K562 (cell line): ENCODE measurements around the gene GRIK3. TPM values are rescaled to one million over a fixed set of nuclear protein-coding genes. Genes with fewer than 3 reads are reported as not detected.

ENCODE experiments used
- ATAC-seq: fragments of 200-7000 bp; cut with Tn5 transposase; 3 replicates; pipeline ENCODE4 v1.9.1; 2020; ENCODE audit warnings: moderate library complexity
- BruUV-seq: library from RNA; stranded (reverse); fragments of 400-500 nt; replicated peaks from 2 replicates; lab custom pipeline; 2021; lab: Mats Ljungman, UMichigan
- CTCF ChIA-PET: fragments of 300-600 bp; formaldehyde crosslinking; extraction: SDS; loops from one replicate; lab custom pipeline; 2021; ENCODE audit warnings: low intra/inter-chr PET ratio; lab: Yijun Ruan, JAX
- POLR2A ChIA-PET: fragments of 300-600, 350-650 bp; sonication (Branson Sonifier 250); formaldehyde crosslinking; extraction: SDS; loops from one replicate; lab custom pipeline; 2021; ENCODE audit warnings: antibody characterized with exemption, inconsistent platforms; lab: Yijun Ruan, JAX
- DNase-seq, 4 experiments: peaks; one replicate each; pipeline versions ENCODE4 v3.0.0 to v3.0.0-alpha.2; 2011 to 2018; ENCODE audit warnings: low spot score in 3 of 4, mixed read lengths in 3 of 4; ENCODE audit errors: extremely low read depth in 1 of 4
- FAIRE-seq: peaks from 2 replicates; lab custom pipeline; 2011; peaks lifted over from hg19 to GRCh38; lab: Jason Lieb, UNC
- H2AFZ ChIP-seq: 2 replicates; pipeline ENCODE4 v1.6.0; 2011; ENCODE audit warnings: low read depth, low read length, control low read depth, inconsistent platforms
- H3K27ac ChIP-seq: fragments of 200-600 bp; 3 replicates; pipeline ENCODE4 v1.8.0; 2011; ENCODE audit warnings: low read depth, mild to moderate bottlenecking, control low read depth, inconsistent platforms, low read length, moderate library complexity, mixed read lengths; ENCODE audit errors: extremely low read depth
- H3K27me3 ChIP-seq, 2 experiments: fragments of 300-600 bp in 1 of 2; 2 replicates in 1 of 2; 3 replicates in 1 of 2; pipeline versions ENCODE4 v1.6.0 to v1.8.0; 2011; ENCODE audit warnings: inconsistent platforms in 2 of 2, low read length in 2 of 2, mild to moderate bottlenecking in 1 of 2, mixed read lengths in 1 of 2, moderate library complexity in 1 of 2; ENCODE audit not compliant: control insufficient read depth in 2 of 2, insufficient read depth in 2 of 2
- H3K36me3 ChIP-seq: fragments of 300-600 bp; 3 replicates; pipeline ENCODE4 v1.8.0; 2011; ENCODE audit warnings: mild to moderate bottlenecking, low read length, inconsistent platforms; ENCODE audit not compliant: control insufficient read depth, insufficient read depth
- H3K4me1 ChIP-seq, 2 experiments: fragments of 200-600 bp in 1 of 2; replicated peaks in 1 of 2; 2 replicates in 1 of 2; 3 replicates in 1 of 2; pipeline versions ENCODE4 v1.5.1 to v1.8.0; 2011; ENCODE audit warnings: inconsistent platforms in 2 of 2, low read length in 2 of 2, mild to moderate bottlenecking in 1 of 2, mixed read lengths in 1 of 2, moderate library complexity in 1 of 2; ENCODE audit not compliant: control insufficient read depth in 2 of 2, insufficient read depth in 2 of 2
- H3K4me2 ChIP-seq: 2 replicates; pipeline ENCODE4 v1.6.1; 2011; ENCODE audit warnings: low read length, control low read depth, inconsistent platforms, mixed read lengths; ENCODE audit not compliant: insufficient read depth
- H3K4me3 ChIP-seq: fragments of 200-600 bp; sonication (generic), shearing (Covaris generic); 2 replicates; pipeline ENCODE4 v1.5.1; 2016; ENCODE audit warnings: control low read depth, inconsistent platforms
- H3K79me2 ChIP-seq: fragments of 200-600 bp; 3 replicates; pipeline ENCODE4 v1.8.0; 2011; ENCODE audit warnings: low read length, inconsistent platforms; ENCODE audit not compliant: control insufficient read depth, insufficient read depth
- H3K9ac ChIP-seq, 2 experiments: 2 replicates each; pipeline versions ENCODE4 v1.6.0 to v1.6.1; 2011; ENCODE audit warnings: low read depth in 2 of 2, low read length in 2 of 2, control low read depth in 1 of 2, inconsistent platforms in 1 of 2, mild to moderate bottlenecking in 1 of 2, mixed read lengths in 1 of 2; ENCODE audit not compliant: insufficient read depth in 1 of 2
- H3K9me1 ChIP-seq: one replicate; pipeline ENCODE4 v1.6.0; 2011; ENCODE audit warnings: inconsistent platforms, mild to moderate bottlenecking, low read length, moderate library complexity; ENCODE audit not compliant: control insufficient read depth, insufficient read depth
- H3K9me3 ChIP-seq: replicated peaks from 2 replicates; pipeline ENCODE4 v1.5.1; 2011; ENCODE audit warnings: low read depth, low read length, inconsistent platforms; ENCODE audit not compliant: control insufficient read depth, insufficient read depth
- H4K20me1 ChIP-seq: replicated peaks from 2 replicates; pipeline ENCODE4 v1.6.1; 2011; ENCODE audit warnings: low read length, inconsistent platforms, mixed read lengths; ENCODE audit not compliant: control insufficient read depth, insufficient read depth
- ATF3 ChIP-seq, 2 experiments: fragments of 450-650 bp in 1 of 2; sonication (generic) in 1 of 2; formaldehyde crosslinking in 1 of 2; IDR thresholded peaks in 1 of 2; conservative IDR thresholded peaks in 1 of 2; 2 replicates each; pipeline versions ENCODE4 v1.6.1 to v1.8.1; 2016 to 2023; ENCODE audit warnings: mild to moderate bottlenecking in 2 of 2, moderate library complexity in 2 of 2, inconsistent platforms in 1 of 2, missing genetic modification reagents in 1 of 2
- CSDE1 ChIP-seq, 2 experiments: fragments of 450-650 bp; IDR thresholded peaks; 2 replicates each; pipeline ENCODE4 v1.6.1; 2016; ENCODE audit warnings: mild to moderate bottlenecking in 1 of 2
- HMG20A ChIP-seq: fragments of 450-650 bp; formaldehyde crosslinking; conservative IDR thresholded peaks from 2 replicates; pipeline ENCODE4 v1.4.0; 2020; ENCODE audit warnings: mild to moderate bottlenecking, mixed read lengths
- NR4A1 ChIP-seq, 2 experiments: fragments of 250-450 bp in 1 of 2; fragments of 450-650 bp in 1 of 2; sonication (Bioruptor Pico) in 1 of 2; IDR thresholded peaks; 2 replicates each; pipeline versions ENCODE4 v1.4.0 to v1.6.1; 2016 to 2020; ENCODE audit warnings: mild to moderate bottlenecking in 2 of 2, missing compliant biosample characterization in 1 of 2, missing genetic modification characterization in 1 of 2, moderate library complexity in 1 of 2
- RB1 ChIP-seq: fragments of 450-650 bp; IDR thresholded peaks from 2 replicates; pipeline ENCODE4 v1.6.1; 2017; ENCODE audit warnings: low read depth, mild to moderate bottlenecking
- RNF219 ChIP-seq: fragments of 250-450 bp; sonication (Bioruptor Pico); IDR thresholded peaks from 2 replicates; pipeline ENCODE4 v1.5.0; 2022; ENCODE audit warnings: mild to moderate bottlenecking
- ZC3H8 ChIP-seq: fragments of 450-650 bp; IDR thresholded peaks from 2 replicates; pipeline ENCODE4 v1.6.1; 2017
- ZNF165 ChIP-seq: fragments of 250-450 bp; sonication (Bioruptor Pico); IDR thresholded peaks from 2 replicates; pipeline ENCODE4 v1.4.0; 2020; ENCODE audit warnings: borderline replicate concordance
- ZNF175 ChIP-seq: fragments of 200-800 bp; sonication (Bioruptor generic); IDR thresholded peaks from 2 replicates; pipeline ENCODE4 v1.6.1; 2016; ENCODE audit warnings: low read depth, mild to moderate bottlenecking, missing genetic modification characterization, missing compliant biosample characterization
- in situ Hi-C: fragments of 300-500 bp; cut with MboI; formaldehyde crosslinking; loops from 4 replicates; pipeline ENCODE4 v1.15.0; 2018; ENCODE audit warnings: inconsistent platforms, mixed read lengths
- intact Hi-C: fragments of 100-400 bp; cut with micrococcal nuclease; formaldehyde crosslinking; loops from 2 replicates; pipeline ENCODE4 v1.14.2; 2022
- polyA plus RNA-seq, 8 experiments: library from polyadenylated mRNA; depleted of rRNA in 4 of 8; stranded (reverse) in 5 of 8; unstranded in 3 of 8; fragments of >200 nt; fragmentation: Nextera tagmentation in 2 of 8; fragmentation: Illumina TruSeq in 1 of 8; extraction: Ambion mirVana in 2 of 8; extraction: Trizol in 1 of 8; gene quantifications; 2 replicates each; pipeline versions ENCODE4 v1.2.1 to v1.2.3, GENCODE V29; 2011 to 2014; ENCODE audit warnings: inconsistent platforms in 1 of 8, missing spikeins in 1 of 8
- total RNA-seq, 7 experiments: library from RNA; depleted of rRNA in 6 of 7; stranded (reverse); fragments of >200 nt in 6 of 7; fragmentation: Illumina TruSeq in 2 of 7; extraction: Trizol in 2 of 7; gene quantifications; 2 replicates each; pipeline versions ENCODE4 v1.2.1 to v1.2.3, GENCODE V29; 2011 to 2021; ENCODE audit warnings: low replicate concordance in 1 of 7

Gene GRIK3
- total and polyA plus RNA-seq, 9 of the 15 experiments (the other 6 are each of a cell fraction or from before 2014, with no cell fraction given) = not detected

- TF ChIP-seq NR4A1 (CRISPR knock-in tag; IDR thresholded peaks at IDR 0.05) (no peak), NR4A1 (tag; IDR thresholded peaks at IDR 0.05) (no peak), RB1 (peak; percentile 50; the same call in 1 of the 2 replicates), HMG20A (no peak), ATF3 (IDR thresholded peaks at IDR 0.05) (no peak), ATF3 (CRISPR knock-in tag; conservative IDR thresholded peaks at IDR 0.05) (no peak), RNF219 (CRISPR knock-in tag) (no peak)
- TF ChIP-seq, all 486 proteins: peak for 27
These were observed 13.6 kb downstream of the GRIK3 start (continued) for GRCh38 chr1:37020653-37021277.

GRCh38 chr1:37018510-37018909 lies 15.8 kb downstream of the GRIK3 start:
- H3K79me2 ChIP-seq = no peaks in the 10 kb centered on the region
- ChIA-PET CTCF (no interaction called here), POLR2A (interaction anchor here (0.6 kb wide), 1 partner anchor 187 kb away, joined by 3 read pairs; no protein-coding TSS in a partner anchor)
- no peaks in the 10 kb centered on the region for H3K36me3 ChIP-seq
- no TSS peak for BruUV-seq
- FAIRE-seq (no peak), ATAC-seq (no peak), DNase-seq (no peak)
- no peaks in the 10 kb centered on the region for H3K27me3 ChIP-seq
- no peak overlapping the region for H3K9ac ChIP-seq
- H3K4me1 ChIP-seq = no peaks in the 10 kb centered on the region
- intact Hi-C loops = no loop called here
- peaks cover 4% of the 10 kb centered on the region; the same call in 1 of the 2 replicates for H4K20me1 ChIP-seq
- H3K4me2 ChIP-seq = no peak overlapping the region
- no peak overlapping the region for H3K4me3 ChIP-seq
- TF ChIP-seq ZNF175 (CRISPR knock-in tag) = no peak
- TF ChIP-seq ZC3H8 = no peak
- no peak for TF ChIP-seq ZNF165
- no peak for TF ChIP-seq CSDE1 (IDR thresholded peaks at IDR 0.05)
- no peak overlapping the region for H2AFZ ChIP-seq
- H3K27ac ChIP-seq = no peak overlapping the region
- H3K9me3 ChIP-seq = no peaks in the 10 kb centered on the region
- H3K9me1 ChIP-seq = no peaks in the 10 kb centered on the region
- in situ Hi-C loops = no loop called here
